GM23338 (cell line): ENCODE measurements around the gene TCERG1L.

Experiments used
- CREB1 ChIP-seq: fragments of 250-450 bp; sonication (Bioruptor Pico); IDR thresholded peaks from 2 replicates; pipeline ENCODE4 v1.5.0; 2020; ENCODE audit warnings: low read depth, mild to moderate bottlenecking, moderate library complexity
- ETS1 ChIP-seq: IDR thresholded peaks from 2 replicates; pipeline ENCODE4 v1.6.1; 2016; ENCODE audit warnings: antibody characterized with exemption
- EZH2 ChIP-seq: fragments of 200-600 bp; sonication (generic); IDR thresholded peaks from one replicate; pipeline ENCODE4 v1.8.0; 2017; ENCODE audit warnings: antibody characterized with exemption, mild to moderate bottlenecking, low read depth; ENCODE audit not compliant: unreplicated experiment
- EZH2phosphoT487 ChIP-seq: fragments of 200-600 bp; sonication (generic); IDR thresholded peaks from one replicate; pipeline ENCODE4 v1.8.1; 2018; ENCODE audit warnings: antibody characterized with exemption; ENCODE audit not compliant: unreplicated experiment
- JUNB ChIP-seq: IDR thresholded peaks from one replicate; pipeline ENCODE4 v1.6.1; 2016; ENCODE audit warnings: antibody characterized with exemption; ENCODE audit not compliant: unreplicated experiment
- POLR2AphosphoS5 ChIP-seq: IDR thresholded peaks from 2 replicates; pipeline ENCODE4 v1.6.1; 2016; ENCODE audit warnings: antibody characterized with exemption, low read depth
- STAT1 ChIP-seq: IDR thresholded peaks from one replicate; pipeline ENCODE4 v1.6.1; 2016; ENCODE audit warnings: antibody characterized with exemption; ENCODE audit not compliant: unreplicated experiment
- ZNF114 ChIP-seq: fragments of 250-450 bp; sonication (Bioruptor Pico); IDR thresholded peaks from 2 replicates; pipeline ENCODE4 v1.5.0; 2020; ENCODE audit warnings: mild to moderate bottlenecking, moderate library complexity
- TF ChIP-seq, protein P1 (sequence below), 2 experiments: fragments of 200-600 bp in 1 of 2; sonication (generic) in 1 of 2; conservative IDR thresholded peaks; 2 replicates each; pipeline versions ENCODE4 v1.5.1 to v1.6.1; 2016 to 2017; ENCODE audit warnings: antibody characterized with exemption in 2 of 2, low read depth in 2 of 2, mild to moderate bottlenecking in 2 of 2, moderate library complexity in 1 of 2
- TF ChIP-seq, protein P2 (sequence below): IDR thresholded peaks from one replicate; pipeline ENCODE4 v1.6.1; 2018; ENCODE audit warnings: antibody characterized with exemption; ENCODE audit not compliant: unreplicated experiment

- TF ChIP-seq, protein P1, sequence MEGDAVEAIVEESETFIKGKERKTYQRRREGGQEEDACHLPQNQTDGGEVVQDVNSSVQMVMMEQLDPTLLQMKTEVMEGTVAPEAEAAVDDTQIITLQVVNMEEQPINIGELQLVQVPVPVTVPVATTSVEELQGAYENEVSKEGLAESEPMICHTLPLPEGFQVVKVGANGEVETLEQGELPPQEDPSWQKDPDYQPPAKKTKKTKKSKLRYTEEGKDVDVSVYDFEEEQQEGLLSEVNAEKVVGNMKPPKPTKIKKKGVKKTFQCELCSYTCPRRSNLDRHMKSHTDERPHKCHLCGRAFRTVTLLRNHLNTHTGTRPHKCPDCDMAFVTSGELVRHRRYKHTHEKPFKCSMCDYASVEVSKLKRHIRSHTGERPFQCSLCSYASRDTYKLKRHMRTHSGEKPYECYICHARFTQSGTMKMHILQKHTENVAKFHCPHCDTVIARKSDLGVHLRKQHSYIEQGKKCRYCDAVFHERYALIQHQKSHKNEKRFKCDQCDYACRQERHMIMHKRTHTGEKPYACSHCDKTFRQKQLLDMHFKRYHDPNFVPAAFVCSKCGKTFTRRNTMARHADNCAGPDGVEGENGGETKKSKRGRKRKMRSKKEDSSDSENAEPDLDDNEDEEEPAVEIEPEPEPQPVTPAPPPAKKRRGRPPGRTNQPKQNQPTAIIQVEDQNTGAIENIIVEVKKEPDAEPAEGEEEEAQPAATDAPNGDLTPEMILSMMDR (conservative IDR thresholded peaks at IDR 0.05; ENCODE audit: low read depth in 2 of 2): no peak
- TF ChIP-seq EZH2 (no peak), EZH2phosphoT487 (no peak), POLR2AphosphoS5 (no peak), CREB1 (CRISPR knock-in tag) (no peak), JUNB (no peak), STAT1 (no peak), ETS1 (no peak), ZNF114 (CRISPR knock-in tag) (no peak)
- TF ChIP-seq, protein P2, sequence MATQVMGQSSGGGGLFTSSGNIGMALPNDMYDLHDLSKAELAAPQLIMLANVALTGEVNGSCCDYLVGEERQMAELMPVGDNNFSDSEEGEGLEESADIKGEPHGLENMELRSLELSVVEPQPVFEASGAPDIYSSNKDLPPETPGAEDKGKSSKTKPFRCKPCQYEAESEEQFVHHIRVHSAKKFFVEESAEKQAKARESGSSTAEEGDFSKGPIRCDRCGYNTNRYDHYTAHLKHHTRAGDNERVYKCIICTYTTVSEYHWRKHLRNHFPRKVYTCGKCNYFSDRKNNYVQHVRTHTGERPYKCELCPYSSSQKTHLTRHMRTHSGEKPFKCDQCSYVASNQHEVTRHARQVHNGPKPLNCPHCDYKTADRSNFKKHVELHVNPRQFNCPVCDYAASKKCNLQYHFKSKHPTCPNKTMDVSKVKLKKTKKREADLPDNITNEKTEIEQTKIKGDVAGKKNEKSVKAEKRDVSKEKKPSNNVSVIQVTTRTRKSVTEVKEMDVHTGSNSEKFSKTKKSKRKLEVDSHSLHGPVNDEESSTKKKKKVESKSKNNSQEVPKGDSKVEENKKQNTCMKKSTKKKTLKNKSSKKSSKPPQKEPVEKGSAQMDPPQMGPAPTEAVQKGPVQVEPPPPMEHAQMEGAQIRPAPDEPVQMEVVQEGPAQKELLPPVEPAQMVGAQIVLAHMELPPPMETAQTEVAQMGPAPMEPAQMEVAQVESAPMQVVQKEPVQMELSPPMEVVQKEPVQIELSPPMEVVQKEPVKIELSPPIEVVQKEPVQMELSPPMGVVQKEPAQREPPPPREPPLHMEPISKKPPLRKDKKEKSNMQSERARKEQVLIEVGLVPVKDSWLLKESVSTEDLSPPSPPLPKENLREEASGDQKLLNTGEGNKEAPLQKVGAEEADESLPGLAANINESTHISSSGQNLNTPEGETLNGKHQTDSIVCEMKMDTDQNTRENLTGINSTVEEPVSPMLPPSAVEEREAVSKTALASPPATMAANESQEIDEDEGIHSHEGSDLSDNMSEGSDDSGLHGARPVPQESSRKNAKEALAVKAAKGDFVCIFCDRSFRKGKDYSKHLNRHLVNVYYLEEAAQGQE: no peak
These were observed 232.2 kb downstream of the TCERG1L start for GRCh38 chr10:131079314-131079713.
